GM18505 (cell line): ENCODE results near the gene UFL1.
"Not testable (repeated sequence)": the region's sequence is repeated elsewhere in the genome, so short reads cannot be mapped to it uniquely, and the experiment has no call there.

ENCODE experiments used
- ATAC-seq: cut with Tn5 transposase; IDR thresholded peaks from one replicate; pipeline ENCODE4 v1.9.1; 2021; ENCODE audit not compliant: unreplicated experiment
- POLR2A ChIP-seq: IDR thresholded peaks from 4 replicates; pipeline ENCODE4 v1.6.1; 2011; ENCODE audit warnings: borderline replicate concordance; ENCODE audit not compliant: insufficient read depth, insufficient read length; ENCODE audit errors: extremely low read depth

The UFL1 gene

GRCh38 chr6:96521644-96522464 lies at the start of gene UFL1:
Gene UFL1 (plus strand): TSS chr6:96521806. CDS start chr6:96521874, 68 bp downstream.
- TF ChIP-seq POLR2A = peak; percentile 99

GRCh38 chr6:96472291-96472690 lies 49.3 kb upstream of the UFL1 start:
- not testable (repeated sequence) for ATAC-seq

More at GRCh38 chr6:96521644-96522464, at the start of gene UFL1:
- peak; percentile 98 for ATAC-seq

- no peak for TF ChIP-seq POLR2A
- no peak for ATAC-seq
These were observed 42.9 kb upstream of the UFL1 start for GRCh38 chr6:96478695-96479094.

- no peak for TF ChIP-seq POLR2A
- no peak for ATAC-seq
These were observed 29.7 kb upstream of the UFL1 start for GRCh38 chr6:96491926-96492325.

GRCh38 chr6:96499781-96500180 lies 21.8 kb upstream of the UFL1 start:
- TF ChIP-seq POLR2A = no peak
- no peak for ATAC-seq

- TF ChIP-seq POLR2A = no peak
- ATAC-seq = no peak
These were observed 18.7 kb upstream of the UFL1 start for GRCh38 chr6:96502915-96503314.

GRCh38 chr6:96505363-96505762 lies 16.2 kb upstream of the UFL1 start:
- TF ChIP-seq POLR2A = no peak
- no peak for ATAC-seq

GRCh38 chr6:96509281-96509680 lies 12.3 kb upstream of the UFL1 start:
- no peak for TF ChIP-seq POLR2A
- no peak for ATAC-seq

- TF ChIP-seq POLR2A = no peak
- ATAC-seq = no peak
These were observed 1.2 kb upstream of the UFL1 start for GRCh38 chr6:96520171-96521115.

- no peak for ATAC-seq
- no peak for TF ChIP-seq POLR2A
These were observed 331 bp upstream of the UFL1 start for GRCh38 chr6:96521306-96521643.

GRCh38 chr6:96522465-96523009 lies 931 bp downstream of the UFL1 start:
- peak; percentile 21 for ATAC-seq
- TF ChIP-seq POLR2A = no peak

GRCh38 chr6:96528193-96528592 lies 6.6 kb downstream of the UFL1 start:
- no peak for ATAC-seq
- no peak for TF ChIP-seq POLR2A

GRCh38 chr6:96532399-96532798 lies 10.8 kb downstream of the UFL1 start:
- no peak for TF ChIP-seq POLR2A
- ATAC-seq = no peak
